ENCODE data around the gene PDE11A.

DNA sequence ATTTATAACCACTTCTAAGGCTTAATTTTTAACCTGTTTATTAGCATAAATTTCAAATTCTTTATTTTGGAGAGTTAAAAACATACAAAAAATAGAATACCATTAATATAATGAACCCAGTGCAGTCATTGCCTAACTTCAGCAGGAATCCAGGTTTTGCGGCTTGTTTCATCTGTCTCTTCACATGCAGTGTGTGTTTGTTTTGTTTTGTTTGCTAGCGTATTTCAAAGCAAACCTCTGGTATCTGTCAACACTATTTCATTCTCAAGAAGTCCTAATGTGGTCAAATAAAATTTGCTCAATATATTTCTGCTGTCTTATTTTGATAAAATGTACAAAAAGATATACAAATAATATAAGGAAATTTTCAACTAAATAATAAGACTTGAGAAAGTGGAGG lies 351.5 kb downstream of the PDE11A start:
- TF ChIP-seq, protein P1, sequence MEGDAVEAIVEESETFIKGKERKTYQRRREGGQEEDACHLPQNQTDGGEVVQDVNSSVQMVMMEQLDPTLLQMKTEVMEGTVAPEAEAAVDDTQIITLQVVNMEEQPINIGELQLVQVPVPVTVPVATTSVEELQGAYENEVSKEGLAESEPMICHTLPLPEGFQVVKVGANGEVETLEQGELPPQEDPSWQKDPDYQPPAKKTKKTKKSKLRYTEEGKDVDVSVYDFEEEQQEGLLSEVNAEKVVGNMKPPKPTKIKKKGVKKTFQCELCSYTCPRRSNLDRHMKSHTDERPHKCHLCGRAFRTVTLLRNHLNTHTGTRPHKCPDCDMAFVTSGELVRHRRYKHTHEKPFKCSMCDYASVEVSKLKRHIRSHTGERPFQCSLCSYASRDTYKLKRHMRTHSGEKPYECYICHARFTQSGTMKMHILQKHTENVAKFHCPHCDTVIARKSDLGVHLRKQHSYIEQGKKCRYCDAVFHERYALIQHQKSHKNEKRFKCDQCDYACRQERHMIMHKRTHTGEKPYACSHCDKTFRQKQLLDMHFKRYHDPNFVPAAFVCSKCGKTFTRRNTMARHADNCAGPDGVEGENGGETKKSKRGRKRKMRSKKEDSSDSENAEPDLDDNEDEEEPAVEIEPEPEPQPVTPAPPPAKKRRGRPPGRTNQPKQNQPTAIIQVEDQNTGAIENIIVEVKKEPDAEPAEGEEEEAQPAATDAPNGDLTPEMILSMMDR (IDR thresholded peaks at IDR 0.05; ENCODE audit: low read depth, low read length) = no peak
- no peak for TF ChIP-seq EZH2phosphoT487 (IDR thresholded peaks at IDR 0.05; ENCODE audit: low read depth)
